Smooth muscle cell of the pulmonary artery (primary cell): Measurements from ENCODE around the gene TGIF1. TPM values are rescaled to one million over a fixed set of nuclear protein-coding genes. Genes with fewer than 3 reads are reported as not detected.

Source experiments
- total RNA-seq: library from RNA; depleted of rRNA; stranded (reverse); fragments of >200 nt; gene quantifications from 2 replicates; pipeline ENCODE4 v1.2.3, GENCODE V29; 2014

The TGIF1 gene
- 119 and 181 TPM in 2 replicates for total RNA-seq

GRCh38 chr18:3450012-3450798, at the start of gene TGIF1:
TGIF1 (plus strand) TSS chr18:3450172; CDS start chr18:3450490, 318 bp downstream.

Other genes starting within 250 kb of the TGIF1 start
- gene MYOM1, start 230.2 kb upstream of the TGIF1 start, total RNA-seq: 2.5 and 4.3 TPM in 2 replicates
- 770 and 926 TPM in 2 replicates for gene MYL12A, start 202.4 kb upstream of the TGIF1 start, total RNA-seq
- 354 and 369 TPM in 2 replicates for gene MYL12B, start 188.0 kb upstream of the TGIF1 start, total RNA-seq